CD4-positive, CD25-positive, alpha-beta regulatory T cell (primary cell): ENCODE measurements around the gene ANXA2. TPM values are rescaled to one million over a fixed set of nuclear protein-coding genes. Genes with fewer than 3 reads are reported as not detected.

Source experiments
- ATAC-seq, 2 donors: fragments of 150-1000 bp; cut with Tn5 transposase; one replicate each; pipeline ENCODE4 v1.10.0; 2021; ENCODE audit warnings: low read depth in 2 of 2, moderate number of reproducible peaks in 2 of 2, moderate library complexity in 1 of 2
- DNase-seq, 3 donors: peaks; one replicate each; pipeline versions ENCODE4 v3.0.0 to v3.0.0-alpha.2; 2012 to 2022; ENCODE audit warnings: mixed read lengths in 1 of 3
- H3K27ac ChIP-seq: one replicate; pipeline ENCODE4 v1.7.0; 2013; ENCODE audit warnings: mild to moderate bottlenecking, low read length; ENCODE audit not compliant: insufficient read depth, poor library complexity, severe bottlenecking
- H3K27me3 ChIP-seq: one replicate; pipeline ENCODE4 v1.7.0; 2013; ENCODE audit warnings: low read length; ENCODE audit not compliant: control insufficient read depth, insufficient read depth
- H3K36me3 ChIP-seq: one replicate; pipeline ENCODE4 v1.7.0; 2013; ENCODE audit warnings: mild to moderate bottlenecking, low read length, moderate library complexity; ENCODE audit not compliant: control insufficient read depth, insufficient read depth
- H3K4me1 ChIP-seq: 2 replicates; pipeline ENCODE4 v1.7.0; 2013; ENCODE audit warnings: mild to moderate bottlenecking, low read length; ENCODE audit not compliant: insufficient read depth, control insufficient read depth, poor library complexity, severe bottlenecking
- H3K4me3 ChIP-seq: one replicate; pipeline ENCODE4 v1.7.0; 2013; ENCODE audit warnings: low read depth, mild to moderate bottlenecking, low read length, moderate library complexity
- H3K9me3 ChIP-seq, 2 experiments: 1 replicate in 1 of 2; 2 replicates in 1 of 2; pipeline ENCODE4 v1.7.0; 2013; ENCODE audit warnings: low read length in 2 of 2, mild to moderate bottlenecking in 1 of 2, moderate library complexity in 1 of 2; ENCODE audit not compliant: control insufficient read depth in 2 of 2
- H3K27ac Mint-ChIP-seq, 3 donors: one replicate each; pipeline ENCODE4 v1.8.0; 2020 to 2022; ENCODE audit warnings: mild to moderate bottlenecking in 3 of 3, mixed read lengths in 3 of 3, moderate library complexity in 2 of 3
- H3K27me3 Mint-ChIP-seq: one replicate; pipeline ENCODE4 v1.8.0; 2022; ENCODE audit warnings: mild to moderate bottlenecking, mixed read lengths
- H3K36me3 Mint-ChIP-seq: one replicate; pipeline ENCODE4 v1.8.0; 2020; ENCODE audit warnings: mixed read lengths
- H3K4me1 Mint-ChIP-seq, 4 donors: one replicate each; pipeline ENCODE4 v1.8.0; 2020 to 2022; ENCODE audit warnings: mixed read lengths in 4 of 4, mild to moderate bottlenecking in 1 of 4
- H3K4me3 Mint-ChIP-seq, 4 donors: one replicate each; pipeline ENCODE4 v1.8.0; 2020 to 2022; ENCODE audit warnings: mild to moderate bottlenecking in 4 of 4, mixed read lengths in 4 of 4, moderate library complexity in 3 of 4
- H3K9me3 Mint-ChIP-seq, 7 donors: one replicate each; pipeline ENCODE4 v1.8.0; 2020 to 2022; ENCODE audit warnings: mixed read lengths in 7 of 7, mild to moderate bottlenecking in 3 of 7, moderate library complexity in 2 of 7
- polyA plus RNA-seq, 4 donors: library from polyadenylated mRNA; unstranded; fragments of 300-500 nt; fragmentation: Illumina TruSeq; gene quantifications; one replicate each; pipeline ENCODE4 v1.2.3, GENCODE V29; 2021
- total RNA-seq: library from RNA; stranded (reverse); gene quantifications from one replicate; pipeline ENCODE4 v1.2.3, GENCODE V29; 2022

ANXA2 gene
- total and polyA plus RNA-seq, 5 donors from 2014 or later, result 261 to 1,236 (median 706) TPM

DNA sequence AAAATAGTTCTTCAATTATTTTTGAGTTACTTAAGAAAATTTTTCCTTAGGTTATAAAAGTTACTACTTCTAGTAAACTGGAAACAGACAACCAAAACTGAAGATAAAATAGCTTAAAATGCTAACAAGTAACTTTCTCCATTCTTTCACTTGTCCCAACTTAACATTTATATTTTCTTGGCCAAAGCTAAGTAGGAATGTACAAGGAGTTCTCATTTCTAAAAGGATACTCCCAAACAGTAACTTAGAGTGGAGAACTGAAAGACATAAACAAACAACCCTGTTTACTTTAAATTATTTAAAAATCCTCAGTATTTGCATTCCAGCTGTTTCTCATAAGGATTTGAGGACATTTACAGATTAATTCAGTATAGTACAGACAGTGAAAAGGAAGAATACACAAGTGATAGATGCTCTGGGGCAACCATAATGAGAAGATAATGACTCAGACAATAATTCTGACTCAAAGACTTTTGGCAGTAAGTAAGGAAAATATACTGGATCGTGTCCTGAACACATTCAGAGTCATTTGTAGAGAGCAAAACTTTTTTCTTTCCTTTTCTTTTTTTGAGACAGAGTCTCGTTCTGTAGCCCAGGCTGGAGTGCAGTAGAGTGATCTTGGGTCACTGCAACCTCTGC lies 29.2 kb upstream of the ANXA2 start:
- H3K4me1 Mint-ChIP-seq, result peaks cover 0 to 10% (median 6%) of the 10 kb centered on the region in 4 donors
- no peaks in the 10 kb centered on the region for H3K27me3 ChIP-seq
- no peaks in the 10 kb centered on the region for H3K9me3 ChIP-seq
- no peaks in the 10 kb centered on the region for H3K27me3 Mint-ChIP-seq
- DNase-seq (no peak), ATAC-seq (no peak)
- no peak overlapping the region for H3K4me3 Mint-ChIP-seq
- H3K27ac Mint-ChIP-seq, result no peak overlapping the region
- peaks cover 31% of the 10 kb centered on the region for H3K36me3 Mint-ChIP-seq
- no peaks in the 10 kb centered on the region for H3K9me3 Mint-ChIP-seq
- no peaks in the 10 kb centered on the region for H3K4me1 ChIP-seq
- peaks cover 31% of the 10 kb centered on the region for H3K36me3 ChIP-seq
- H3K27ac ChIP-seq, result no peak overlapping the region
- H3K4me3 ChIP-seq, result no peak overlapping the region

DNA sequence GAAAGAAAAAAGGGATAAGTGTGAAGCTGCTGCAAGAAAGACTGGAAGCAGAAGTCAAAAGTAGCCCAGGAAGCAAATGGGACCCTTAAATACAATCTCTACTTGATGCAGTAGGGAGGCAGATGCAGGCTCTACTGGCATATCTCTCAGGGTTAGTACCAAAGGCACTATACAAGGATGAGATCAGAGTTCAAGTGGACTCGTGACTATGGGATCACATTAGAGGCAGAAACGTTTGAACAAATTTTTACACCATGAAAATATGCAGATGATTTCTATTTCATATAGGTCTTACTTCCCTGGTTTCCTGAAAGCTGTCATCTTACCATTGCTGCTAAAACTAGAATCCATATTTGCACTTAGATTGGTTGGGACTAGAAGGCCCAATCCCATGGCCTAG lies 27.7 kb upstream of the ANXA2 start:
- H3K27me3 ChIP-seq, result no peaks in the 10 kb centered on the region
- Mint-ChIP-seq H3K9me3 (no peaks in the 10 kb centered on the region), H3K4me1 (peaks cover 0 to 13% (median 6%) of the 10 kb centered on the region in 4 donors), H3K36me3 (peaks cover 23% of the 10 kb centered on the region), H3K4me3 (no peak overlapping the region), H3K27me3 (no peaks in the 10 kb centered on the region), H3K27ac (peak overlapping the region in 1 of 3 donors; percentile 56)
- no peak overlapping the region for H3K4me3 ChIP-seq
- H3K9me3 ChIP-seq, result no peaks in the 10 kb centered on the region
- no peaks in the 10 kb centered on the region for H3K4me1 ChIP-seq
- ATAC-seq (no peak), DNase-seq (no peak)
- no peak overlapping the region for H3K27ac ChIP-seq
- peaks cover 32% of the 10 kb centered on the region for H3K36me3 ChIP-seq

DNA sequence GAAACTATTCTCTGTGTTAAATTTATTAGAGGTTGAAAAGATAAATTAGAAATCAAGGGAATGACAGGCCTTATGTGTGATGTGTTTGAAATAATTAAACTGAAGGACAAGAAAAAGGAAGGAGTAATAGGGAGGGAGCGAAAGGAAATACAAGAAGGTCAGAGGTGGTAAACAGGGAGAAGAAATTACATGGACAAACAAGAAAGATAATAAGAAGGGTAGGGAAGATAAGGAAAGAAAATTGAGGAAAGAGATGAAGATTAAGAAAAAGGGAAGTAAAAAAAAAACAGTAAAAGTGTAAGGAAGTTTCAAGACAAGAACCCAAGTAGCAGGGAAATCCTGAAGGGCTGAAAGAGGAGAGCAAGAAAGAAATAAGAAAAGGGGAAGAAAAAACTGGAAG lies 26.2 kb upstream of the ANXA2 start:
- Histone ChIP-seq H3K27ac (no peak overlapping the region), H3K9me3 (no peaks in the 10 kb centered on the region), H3K4me3 (no peak overlapping the region), H3K36me3 (peaks cover 33% of the 10 kb centered on the region), H3K27me3 (no peaks in the 10 kb centered on the region), H3K4me1 (no peaks in the 10 kb centered on the region)
- Mint-ChIP-seq H3K36me3 (peaks cover 19% of the 10 kb centered on the region), H3K4me3 (peak overlapping the region in 1 of 4 donors; percentile 47), H3K9me3 (peaks cover 0 to 2% (median 0%) of the 10 kb centered on the region in 7 donors), H3K27me3 (no peaks in the 10 kb centered on the region), H3K27ac (peak overlapping the region; percentile 13 to 43 (median 16)), H3K4me1 (peaks cover 0 to 15% (median 7%) of the 10 kb centered on the region in 4 donors)
- DNase-seq (no peak), ATAC-seq (no peak)

DNA sequence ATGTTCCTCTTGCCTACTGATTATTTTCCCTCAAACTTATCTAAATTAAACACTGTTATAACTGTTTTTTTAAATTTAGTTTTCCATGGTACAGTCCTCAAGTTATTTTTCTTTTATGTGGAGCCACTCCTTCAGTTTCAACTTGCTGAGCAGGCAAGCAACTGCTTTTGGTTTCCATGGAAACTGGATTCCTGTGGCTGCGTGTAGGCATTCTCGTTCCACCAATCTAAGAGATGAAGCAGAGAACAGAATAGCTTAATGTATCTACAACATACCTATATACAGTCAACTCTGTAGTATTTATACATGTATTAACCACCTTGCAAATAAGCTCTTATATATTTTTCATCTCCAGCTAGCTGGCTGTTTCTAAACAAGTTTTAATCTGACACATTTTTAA lies 25.8 kb upstream of the ANXA2 start:
- Histone ChIP-seq H3K9me3 (no peaks in the 10 kb centered on the region), H3K27me3 (no peaks in the 10 kb centered on the region), H3K4me1 (no peaks in the 10 kb centered on the region), H3K27ac (no peak overlapping the region), H3K36me3 (peaks cover 33% of the 10 kb centered on the region), H3K4me3 (no peak overlapping the region)
- Mint-ChIP-seq H3K9me3 (peaks cover 0 to 2% (median 0%) of the 10 kb centered on the region in 7 donors), H3K4me1 (peaks cover 0 to 15% (median 7%) of the 10 kb centered on the region in 4 donors), H3K27ac (peak overlapping the region in 1 of 3 donors; percentile 13), H3K36me3 (peaks cover 19% of the 10 kb centered on the region), H3K27me3 (no peaks in the 10 kb centered on the region), H3K4me3 (peak overlapping the region in 1 of 4 donors; percentile 47)
- no peak for ATAC-seq
- DNase-seq, result peak in 1 of 3 donors; percentile 35

DNA sequence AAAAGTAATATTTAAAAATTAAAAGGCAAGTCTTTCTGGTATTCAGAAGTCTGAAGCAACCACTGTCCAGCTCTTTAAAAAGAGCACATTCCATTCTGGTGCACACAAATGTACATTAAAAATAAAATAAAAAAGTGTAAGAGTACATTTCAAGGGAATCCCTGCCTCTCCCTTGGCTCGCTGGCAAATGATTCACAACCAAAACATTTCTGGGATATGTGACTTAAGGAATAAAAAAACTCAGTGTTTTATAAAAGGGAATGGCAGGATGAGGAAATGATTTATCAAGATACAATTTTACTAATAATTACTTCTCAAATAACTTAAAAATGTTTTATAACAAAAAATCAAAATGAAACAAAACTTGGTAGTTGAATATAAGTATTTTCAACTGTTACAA lies 23.8 kb upstream of the ANXA2 start:
- Mint-ChIP-seq H3K4me3 (no peak overlapping the region), H3K4me1 (peaks cover 0 to 15% (median 7%) of the 10 kb centered on the region in 4 donors), H3K36me3 (peaks cover 11% of the 10 kb centered on the region), H3K27me3 (no peaks in the 10 kb centered on the region), H3K9me3 (peaks cover 0 to 2% (median 0%) of the 10 kb centered on the region in 7 donors), H3K27ac (no peak overlapping the region)
- no peak overlapping the region for H3K27ac ChIP-seq
- ATAC-seq (no peak), DNase-seq (no peak)
- H3K4me3 ChIP-seq, result no peak overlapping the region
- peaks cover 22% of the 10 kb centered on the region for H3K36me3 ChIP-seq
- no peaks in the 10 kb centered on the region for H3K4me1 ChIP-seq
- H3K9me3 ChIP-seq, result no peaks in the 10 kb centered on the region
- H3K27me3 ChIP-seq, result no peaks in the 10 kb centered on the region

DNA sequence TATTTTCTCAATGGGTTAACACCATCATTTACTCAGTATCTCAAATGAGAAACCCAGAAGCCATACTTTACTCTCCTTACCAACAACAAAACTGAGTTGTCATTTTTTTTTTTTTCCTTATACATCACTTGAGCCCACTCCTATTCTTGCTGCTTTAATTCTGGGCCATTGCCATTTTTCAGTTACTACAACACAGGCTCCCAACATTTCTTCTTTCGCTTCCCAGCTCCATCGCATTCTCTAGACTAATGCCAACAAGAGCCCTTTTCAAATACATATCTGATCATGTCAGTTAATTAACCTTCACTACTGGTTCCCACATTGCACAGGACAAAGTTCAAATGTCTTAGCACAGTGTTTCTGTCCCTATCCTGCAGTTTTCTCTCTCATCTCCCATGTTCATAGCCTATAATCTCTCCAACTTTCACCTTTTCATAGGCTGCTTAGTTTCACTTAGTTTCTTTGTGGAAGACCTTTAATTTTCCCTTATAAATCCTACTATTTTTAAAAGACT lies 22.5 kb upstream of the ANXA2 start:
- H3K36me3 ChIP-seq, result peaks cover 18% of the 10 kb centered on the region
- H3K36me3 Mint-ChIP-seq, result peaks cover 11% of the 10 kb centered on the region
- H3K9me3 Mint-ChIP-seq, result peaks cover 0 to 2% (median 0%) of the 10 kb centered on the region in 7 donors
- DNase-seq (no peak), ATAC-seq (no peak)
- no peaks in the 10 kb centered on the region for H3K9me3 ChIP-seq
- H3K4me1 Mint-ChIP-seq, result peaks cover 0 to 15% (median 7%) of the 10 kb centered on the region in 4 donors
- H3K4me3 Mint-ChIP-seq, result no peak overlapping the region
- no peak overlapping the region for H3K27ac Mint-ChIP-seq
- no peak overlapping the region for H3K27ac ChIP-seq
- no peaks in the 10 kb centered on the region for H3K27me3 Mint-ChIP-seq
- H3K27me3 ChIP-seq, result no peaks in the 10 kb centered on the region
- H3K4me1 ChIP-seq, result no peaks in the 10 kb centered on the region
- no peak overlapping the region for H3K4me3 ChIP-seq

DNA sequence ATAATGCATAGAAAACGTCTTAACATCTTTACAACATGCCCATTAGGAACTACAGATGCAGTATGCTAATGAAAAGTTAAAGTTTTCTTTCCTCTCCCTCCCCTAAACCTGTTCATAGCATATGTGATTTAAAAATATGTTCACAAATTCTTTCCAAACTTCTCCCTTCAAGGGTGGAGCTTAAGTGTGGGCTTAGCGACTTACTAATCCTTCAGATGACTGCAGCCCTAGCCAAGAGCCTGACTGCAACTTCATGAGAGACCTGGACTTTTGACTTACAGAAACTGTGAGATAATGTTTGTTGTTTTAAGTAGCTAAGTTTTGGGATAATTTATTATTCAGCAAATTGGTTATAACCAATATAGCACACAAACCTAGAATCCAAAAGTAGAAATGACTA lies 22.0 kb upstream of the ANXA2 start:
- Mint-ChIP-seq H3K27me3 (no peaks in the 10 kb centered on the region), H3K4me1 (peaks cover 0 to 15% (median 6%) of the 10 kb centered on the region in 4 donors), H3K27ac (peak overlapping the region in 1 of 3 donors; percentile 29), H3K36me3 (peaks cover 11% of the 10 kb centered on the region), H3K9me3 (peaks cover 0 to 2% (median 0%) of the 10 kb centered on the region in 7 donors), H3K4me3 (no peak overlapping the region)
- Histone ChIP-seq H3K36me3 (peaks cover 18% of the 10 kb centered on the region), H3K4me1 (no peaks in the 10 kb centered on the region), H3K27me3 (no peaks in the 10 kb centered on the region), H3K9me3 (no peaks in the 10 kb centered on the region), H3K27ac (no peak overlapping the region), H3K4me3 (no peak overlapping the region)
- ATAC-seq (no peak), DNase-seq (no peak)

DNA sequence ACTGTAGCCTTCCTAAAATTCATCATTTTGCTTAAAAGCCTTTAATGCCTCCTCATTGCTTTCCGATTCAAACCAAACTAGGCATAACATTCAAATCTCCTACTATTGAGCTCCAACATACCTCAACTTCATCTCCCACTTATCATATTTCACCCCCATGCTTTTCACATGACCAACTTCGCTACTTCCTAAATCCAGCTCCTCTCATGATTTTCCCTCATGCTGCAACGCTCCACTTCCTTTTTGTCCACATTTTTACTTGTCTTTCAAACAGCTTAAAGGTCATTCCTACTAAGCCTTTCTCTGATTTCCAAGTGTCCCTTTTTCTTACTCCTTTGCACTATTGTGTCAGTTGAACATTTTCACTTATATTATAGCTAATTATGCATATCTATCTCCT lies 20.3 kb upstream of the ANXA2 start:
- Histone ChIP-seq H3K27me3 (no peaks in the 10 kb centered on the region), H3K9me3 (no peaks in the 10 kb centered on the region), H3K36me3 (peaks cover 11% of the 10 kb centered on the region), H3K27ac (no peak overlapping the region), H3K4me3 (no peak overlapping the region), H3K4me1 (no peaks in the 10 kb centered on the region)
- Mint-ChIP-seq H3K4me3 (no peak overlapping the region), H3K27ac (peak overlapping the region in 1 of 3 donors; percentile 70), H3K9me3 (peaks cover 0 to 2% (median 0%) of the 10 kb centered on the region in 7 donors), H3K36me3 (peaks cover 8% of the 10 kb centered on the region), H3K27me3 (no peaks in the 10 kb centered on the region), H3K4me1 (peaks cover 0 to 4% (median 1%) of the 10 kb centered on the region in 4 donors)
- no peak for DNase-seq
- no peak for ATAC-seq
